ENCODE data around the gene NSMCE1. TPM values are rescaled to one million over a fixed set of nuclear protein-coding genes. Genes with fewer than 3 reads are reported as not detected.
"Not testable (repeated sequence)": the region's sequence is repeated elsewhere in the genome, so short reads cannot be mapped to it uniquely, and the experiment has no call there.

The NSMCE1 gene
- total and polyA plus RNA-seq, 7 donors: 32.5 to 65.2 (median 51.0) TPM

DNA sequence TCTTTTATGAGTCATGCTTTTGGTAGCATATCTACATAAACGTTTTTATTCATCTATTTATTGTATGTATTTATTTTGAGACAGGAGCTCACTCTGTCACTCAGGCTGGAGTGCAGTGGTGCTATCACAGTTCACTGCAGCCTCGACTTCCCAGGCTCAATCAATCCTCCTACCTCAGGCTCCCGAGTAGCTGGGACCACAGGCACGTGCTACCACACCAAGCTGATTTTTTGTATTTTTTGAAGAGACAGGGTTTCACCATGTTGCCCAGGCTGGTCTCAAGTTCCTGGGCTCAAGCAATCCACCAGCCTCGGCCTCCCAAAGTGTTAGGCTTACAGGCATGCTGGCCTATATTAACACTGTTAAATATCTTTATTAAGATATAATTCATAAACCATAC is 24.8 kb upstream of the NSMCE1 start:
- WGBS, 2 donors: 58 to 70% methylated on average over 5 of the region's 5 CpGs
- no peaks in the 10 kb centered on the region for H3K27me3 ChIP-seq
- DNase-seq: no peak
- no peak overlapping the region for H3K27ac ChIP-seq
- no peaks in the 10 kb centered on the region for H3K4me1 ChIP-seq
- no peak overlapping the region for H3K4me3 ChIP-seq
- no peaks in the 10 kb centered on the region for H3K36me3 ChIP-seq
- TF ChIP-seq EP300 (IDR thresholded peaks at IDR 0.05) (no peak), POLR2AphosphoS5 (IDR thresholded peaks at IDR 0.05) (no peak), POLR2A (IDR thresholded peaks at IDR 0.05) (no peak)
- TF ChIP-seq, protein P1, sequence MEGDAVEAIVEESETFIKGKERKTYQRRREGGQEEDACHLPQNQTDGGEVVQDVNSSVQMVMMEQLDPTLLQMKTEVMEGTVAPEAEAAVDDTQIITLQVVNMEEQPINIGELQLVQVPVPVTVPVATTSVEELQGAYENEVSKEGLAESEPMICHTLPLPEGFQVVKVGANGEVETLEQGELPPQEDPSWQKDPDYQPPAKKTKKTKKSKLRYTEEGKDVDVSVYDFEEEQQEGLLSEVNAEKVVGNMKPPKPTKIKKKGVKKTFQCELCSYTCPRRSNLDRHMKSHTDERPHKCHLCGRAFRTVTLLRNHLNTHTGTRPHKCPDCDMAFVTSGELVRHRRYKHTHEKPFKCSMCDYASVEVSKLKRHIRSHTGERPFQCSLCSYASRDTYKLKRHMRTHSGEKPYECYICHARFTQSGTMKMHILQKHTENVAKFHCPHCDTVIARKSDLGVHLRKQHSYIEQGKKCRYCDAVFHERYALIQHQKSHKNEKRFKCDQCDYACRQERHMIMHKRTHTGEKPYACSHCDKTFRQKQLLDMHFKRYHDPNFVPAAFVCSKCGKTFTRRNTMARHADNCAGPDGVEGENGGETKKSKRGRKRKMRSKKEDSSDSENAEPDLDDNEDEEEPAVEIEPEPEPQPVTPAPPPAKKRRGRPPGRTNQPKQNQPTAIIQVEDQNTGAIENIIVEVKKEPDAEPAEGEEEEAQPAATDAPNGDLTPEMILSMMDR (IDR thresholded peaks at IDR 0.05): no peak
- no peaks in the 10 kb centered on the region for H3K9me3 ChIP-seq
- intact Hi-C loops (cut with DNase I): no loop called here

DNA sequence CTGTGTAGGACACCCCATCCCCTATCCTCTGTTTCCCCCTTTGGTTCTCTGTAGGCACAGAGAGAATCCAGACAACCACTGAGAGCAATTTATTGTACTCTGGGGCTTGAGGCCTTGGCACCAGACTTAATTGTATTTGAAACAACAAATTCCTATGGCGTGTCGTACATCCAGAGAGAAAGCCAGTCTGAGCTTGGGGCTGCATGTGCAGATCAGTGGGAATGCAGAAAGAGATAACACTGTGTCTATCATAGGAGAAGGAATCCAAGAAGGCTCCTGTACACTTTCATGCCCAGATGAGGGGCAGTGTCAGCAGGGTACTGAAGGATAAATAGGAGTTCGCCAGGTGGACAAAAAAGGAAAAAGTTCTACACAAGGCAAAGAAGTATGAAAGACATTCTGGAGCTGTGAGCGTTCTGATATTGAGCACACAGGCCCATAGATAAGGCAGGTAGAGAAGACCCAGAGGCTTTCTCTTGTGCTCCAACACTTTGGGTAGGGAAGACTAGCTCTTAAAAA is 23.2 kb upstream of the NSMCE1 start:
- Histone ChIP-seq H3K4me3 (no peak overlapping the region), H3K36me3 (no peaks in the 10 kb centered on the region), H3K27ac (peak overlapping the region in 1 of 4 donors; percentile 46), H3K27me3 (no peaks in the 10 kb centered on the region), H3K4me1 (no peaks in the 10 kb centered on the region), H3K9me3 (no peaks in the 10 kb centered on the region)
- intact Hi-C loops (cut with DNase I): no loop called here
- WGBS, 2 donors: 94% methylated on average over 4 of the region's 4 CpGs
- DNase-seq: no peak
- no peak for TF ChIP-seq POLR2AphosphoS5 (IDR thresholded peaks at IDR 0.05)
- TF ChIP-seq EP300 (IDR thresholded peaks at IDR 0.05): no peak
- TF ChIP-seq, protein P1 (IDR thresholded peaks at IDR 0.05): no peak
- TF ChIP-seq POLR2A (IDR thresholded peaks at IDR 0.05): no peak

DNA sequence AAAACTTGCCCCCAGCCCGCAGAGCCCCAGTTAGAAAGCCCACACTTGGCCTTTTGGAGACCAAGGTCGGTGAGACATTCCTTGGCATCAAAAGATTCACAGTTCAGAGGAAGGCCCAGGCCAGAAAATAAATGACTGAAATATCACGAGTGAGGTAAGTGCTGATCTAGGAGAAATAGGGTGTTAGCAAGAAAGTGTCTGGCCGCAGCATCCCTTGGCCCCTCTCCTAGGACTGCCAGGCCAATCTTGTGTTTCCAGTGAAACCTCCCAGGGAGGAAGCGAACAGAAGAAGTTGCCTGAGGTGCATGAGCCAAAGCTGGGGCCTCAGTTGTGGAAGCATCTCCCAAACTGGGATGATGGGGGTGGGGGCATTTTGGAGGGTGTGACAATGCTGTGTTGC is 22.5 kb upstream of the NSMCE1 start:
- no peaks in the 10 kb centered on the region for H3K9me3 ChIP-seq
- TF ChIP-seq POLR2A (IDR thresholded peaks at IDR 0.05): no peak
- TF ChIP-seq EP300 (IDR thresholded peaks at IDR 0.05): no peak
- TF ChIP-seq POLR2AphosphoS5 (IDR thresholded peaks at IDR 0.05): no peak
- TF ChIP-seq, protein P1 (IDR thresholded peaks at IDR 0.05): no peak
- H3K4me1 ChIP-seq: no peaks in the 10 kb centered on the region
- no peak overlapping the region for H3K4me3 ChIP-seq
- WGBS, 2 donors: 86 to 88% methylated on average over 5 of the region's 5 CpGs
- peak overlapping the region in 1 of 4 donors; percentile 46 for H3K27ac ChIP-seq
- H3K36me3 ChIP-seq: no peaks in the 10 kb centered on the region
- no peaks in the 10 kb centered on the region for H3K27me3 ChIP-seq
- intact Hi-C loops (cut with DNase I): no loop called here
- DNase-seq: no peak

DNA sequence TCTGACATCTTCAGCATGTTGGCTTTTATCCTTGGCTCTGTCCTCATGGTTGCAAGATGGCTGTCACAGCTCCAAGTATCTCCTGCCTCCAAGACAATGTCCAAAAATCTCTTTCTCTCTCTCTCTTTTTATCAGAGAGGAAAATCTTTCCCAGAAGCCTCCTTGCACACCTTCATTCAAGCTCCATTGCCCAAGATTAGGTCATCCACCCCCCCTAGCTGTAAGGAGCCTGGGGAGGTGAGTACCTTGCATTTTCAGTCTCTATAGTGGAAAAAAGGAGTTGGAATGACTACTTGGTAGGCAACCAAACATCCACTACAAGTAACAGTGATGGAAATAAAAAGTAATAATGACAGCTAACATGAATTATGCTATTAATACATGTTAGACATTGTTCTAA is 22.0 kb upstream of the NSMCE1 start:
- TF ChIP-seq POLR2A (IDR thresholded peaks at IDR 0.05): no peak
- no peak for TF ChIP-seq EP300 (IDR thresholded peaks at IDR 0.05)
- TF ChIP-seq, protein P1 (IDR thresholded peaks at IDR 0.05): no peak
- no peak for TF ChIP-seq POLR2AphosphoS5 (IDR thresholded peaks at IDR 0.05)
- Histone ChIP-seq H3K9me3 (no peaks in the 10 kb centered on the region), H3K36me3 (no peaks in the 10 kb centered on the region), H3K27me3 (no peaks in the 10 kb centered on the region), H3K27ac (peak overlapping the region in 1 of 4 donors; percentile 46), H3K4me3 (no peak overlapping the region), H3K4me1 (no peaks in the 10 kb centered on the region)
- DNase-seq: no peak
- intact Hi-C loops (cut with DNase I): no loop called here

DNA sequence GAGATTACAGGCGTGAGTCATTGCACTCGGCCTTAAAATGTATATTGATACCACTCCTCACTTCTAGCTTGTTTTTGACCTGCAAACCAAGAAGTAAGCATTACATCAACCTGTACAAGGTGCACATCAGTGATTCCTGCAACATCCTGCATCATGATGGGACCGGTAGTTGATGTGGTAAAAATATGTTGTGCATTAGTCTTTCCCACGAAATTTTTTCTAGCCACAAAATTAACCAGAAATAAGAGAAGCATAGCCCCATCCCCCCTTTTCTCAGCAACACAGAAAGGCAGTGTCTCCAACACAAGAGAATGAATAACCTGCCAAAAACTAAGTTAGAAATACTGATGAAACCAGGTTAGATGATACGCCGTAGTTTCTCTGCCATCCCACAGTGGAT is 21.1 kb upstream of the NSMCE1 start:
- Histone ChIP-seq H3K9me3 (no peaks in the 10 kb centered on the region), H3K27me3 (no peaks in the 10 kb centered on the region), H3K36me3 (no peaks in the 10 kb centered on the region), H3K4me1 (no peaks in the 10 kb centered on the region), H3K27ac (no peak overlapping the region), H3K4me3 (no peak overlapping the region)
- no peak for DNase-seq
- intact Hi-C loops (cut with DNase I): no loop called here
- TF ChIP-seq POLR2AphosphoS5 (IDR thresholded peaks at IDR 0.05) (no peak), EP300 (IDR thresholded peaks at IDR 0.05) (no peak), POLR2A (IDR thresholded peaks at IDR 0.05) (no peak)
- TF ChIP-seq, protein P1 (IDR thresholded peaks at IDR 0.05): no peak
- WGBS, 2 donors: 76 to 79% methylated on average over 6 of the region's 6 CpGs

DNA sequence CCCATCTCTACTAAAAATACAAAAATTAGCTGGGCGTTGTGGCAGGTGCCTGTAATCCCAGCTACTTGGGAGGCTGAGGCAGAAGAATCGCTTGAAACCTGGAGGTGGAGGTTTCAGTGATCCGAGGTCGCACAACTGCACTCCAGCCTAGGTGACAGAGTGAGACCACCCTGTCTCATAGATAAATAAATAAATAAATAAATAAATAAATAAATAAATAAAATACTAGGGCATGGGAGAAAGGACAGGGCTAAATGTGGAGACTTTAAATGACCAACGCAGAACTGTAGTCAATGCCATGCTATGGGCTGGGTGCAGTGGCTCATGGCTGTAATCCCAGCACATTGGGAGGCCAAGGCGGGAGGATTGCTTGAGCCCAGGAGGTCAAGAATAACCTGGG is 19.7 kb upstream of the NSMCE1 start:
- WGBS, 2 donors: 90 to 96% methylated on average over 6 of the region's 6 CpGs
- H3K27me3 ChIP-seq; intact Hi-C loops (cut with DNase I); H3K9me3 ChIP-seq; H3K27ac ChIP-seq; H3K4me3 ChIP-seq; DNase-seq; H3K4me1 ChIP-seq; H3K36me3 ChIP-seq: not testable (repeated sequence)
